ENCODE results near the gene DENND1A.

DENND1A gene

DNA sequence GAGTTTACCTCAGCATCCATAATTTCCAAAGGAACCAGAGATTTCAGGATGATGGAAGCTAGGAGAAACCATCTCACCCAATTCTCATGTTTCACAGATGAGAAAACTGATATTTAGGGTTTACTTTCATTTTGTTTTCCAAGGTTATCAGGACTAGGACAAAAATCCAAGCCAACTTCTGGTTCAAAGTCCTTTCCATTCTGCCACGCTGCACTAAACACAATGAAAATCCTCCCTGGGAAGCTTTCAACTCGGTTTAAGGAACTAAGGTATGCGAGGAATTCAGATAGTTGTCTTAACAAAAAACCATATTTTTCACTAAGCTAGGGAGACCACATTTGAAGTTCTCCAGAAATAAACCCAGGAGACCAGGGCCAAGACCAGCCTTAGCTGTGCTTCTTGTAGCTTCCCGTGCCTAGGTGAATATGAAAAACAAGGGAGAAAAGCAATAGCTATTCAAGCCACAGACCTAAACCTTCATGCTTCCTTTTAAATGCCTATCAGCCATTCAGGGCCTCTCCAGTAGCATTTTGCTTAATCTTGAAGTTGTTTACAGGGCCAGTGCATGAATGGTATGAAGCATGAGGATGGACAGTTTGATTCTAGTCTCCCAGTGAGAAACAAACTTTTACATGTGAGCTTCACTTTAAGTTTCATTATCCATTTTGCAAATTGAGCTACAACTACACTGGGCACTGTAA is 167.9 kb downstream of the DENND1A start:
- TF ChIP-seq, protein P1, sequence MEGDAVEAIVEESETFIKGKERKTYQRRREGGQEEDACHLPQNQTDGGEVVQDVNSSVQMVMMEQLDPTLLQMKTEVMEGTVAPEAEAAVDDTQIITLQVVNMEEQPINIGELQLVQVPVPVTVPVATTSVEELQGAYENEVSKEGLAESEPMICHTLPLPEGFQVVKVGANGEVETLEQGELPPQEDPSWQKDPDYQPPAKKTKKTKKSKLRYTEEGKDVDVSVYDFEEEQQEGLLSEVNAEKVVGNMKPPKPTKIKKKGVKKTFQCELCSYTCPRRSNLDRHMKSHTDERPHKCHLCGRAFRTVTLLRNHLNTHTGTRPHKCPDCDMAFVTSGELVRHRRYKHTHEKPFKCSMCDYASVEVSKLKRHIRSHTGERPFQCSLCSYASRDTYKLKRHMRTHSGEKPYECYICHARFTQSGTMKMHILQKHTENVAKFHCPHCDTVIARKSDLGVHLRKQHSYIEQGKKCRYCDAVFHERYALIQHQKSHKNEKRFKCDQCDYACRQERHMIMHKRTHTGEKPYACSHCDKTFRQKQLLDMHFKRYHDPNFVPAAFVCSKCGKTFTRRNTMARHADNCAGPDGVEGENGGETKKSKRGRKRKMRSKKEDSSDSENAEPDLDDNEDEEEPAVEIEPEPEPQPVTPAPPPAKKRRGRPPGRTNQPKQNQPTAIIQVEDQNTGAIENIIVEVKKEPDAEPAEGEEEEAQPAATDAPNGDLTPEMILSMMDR (IDR thresholded peaks at IDR 0.05): no peak

DNA sequence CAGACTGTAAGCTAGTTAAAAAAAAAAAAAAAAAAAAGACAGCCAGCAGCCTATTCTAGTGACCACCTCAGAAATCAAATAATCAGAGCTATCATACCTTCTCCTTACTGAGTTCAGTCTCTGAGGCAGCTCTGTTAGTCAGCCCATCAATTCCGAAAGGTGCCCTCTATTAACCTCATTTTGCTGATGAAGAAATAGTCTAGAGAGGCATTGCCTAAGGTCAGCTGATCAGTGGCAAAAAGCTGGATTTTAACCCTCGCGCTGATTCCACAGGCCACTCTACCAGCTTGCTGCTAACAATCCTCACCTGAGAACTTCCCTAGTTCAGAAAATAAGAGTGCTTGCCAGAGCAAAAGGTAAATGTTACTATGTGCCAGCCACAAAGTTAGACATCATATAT is 172.0 kb downstream of the DENND1A start:
- TF ChIP-seq, protein P1 (IDR thresholded peaks at IDR 0.05): no peak

DNA sequence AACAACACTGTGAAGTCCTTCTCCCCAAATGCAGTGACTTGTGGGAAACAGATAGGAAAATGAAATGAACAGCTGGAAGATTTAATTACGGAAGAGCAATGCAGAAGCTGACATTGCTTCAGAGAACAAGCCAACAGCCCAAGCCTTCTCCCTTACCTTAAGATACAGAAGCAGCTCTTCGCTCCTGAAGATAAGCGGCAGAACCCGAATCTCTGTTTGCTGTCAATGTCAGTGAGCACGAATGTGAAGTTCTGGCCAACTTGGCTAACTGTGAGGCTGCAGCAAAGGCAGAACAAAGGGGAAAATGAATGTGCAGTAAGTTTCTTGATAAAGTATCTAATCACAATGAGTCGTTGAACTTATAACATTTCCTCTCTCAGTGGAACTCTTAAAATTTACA is 172.4 kb downstream of the DENND1A start:
- TF ChIP-seq, protein P1 (IDR thresholded peaks at IDR 0.05): no peak

DNA sequence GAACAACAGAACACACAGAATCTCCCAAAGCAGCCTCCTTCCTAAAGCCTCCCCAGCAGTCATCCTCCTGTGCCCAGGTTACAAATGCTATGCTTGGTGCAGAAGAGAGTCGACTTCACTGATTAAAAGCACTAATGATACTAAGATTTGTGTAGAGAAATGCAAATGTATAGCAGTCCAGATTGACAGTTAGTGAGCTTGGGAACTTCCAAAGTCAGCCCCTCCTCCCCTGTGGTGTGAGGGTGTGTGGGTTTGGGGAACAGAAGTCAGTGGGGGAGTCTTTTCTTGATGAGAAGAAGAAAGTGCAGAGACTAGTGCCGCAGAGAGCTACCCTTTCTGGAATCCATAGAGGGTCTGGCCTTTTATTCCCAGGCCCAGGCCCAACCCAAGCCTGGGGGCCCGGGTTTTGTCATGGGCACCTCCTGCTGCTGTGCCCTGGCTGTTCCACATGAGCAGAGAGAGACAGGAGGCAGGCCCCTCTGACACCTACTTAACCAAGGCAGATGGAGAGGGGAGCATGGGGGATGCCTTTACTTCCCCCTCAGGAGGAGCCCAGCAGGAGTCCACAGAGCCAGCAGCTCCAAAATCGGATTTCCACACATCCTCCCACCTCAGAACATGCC is 173.3 kb downstream of the DENND1A start:
- TF ChIP-seq, protein P1 (IDR thresholded peaks at IDR 0.05): no peak

GRCh38 chr9:123753669-123754258 is 176.2 kb downstream of the DENND1A start:
- TF ChIP-seq, protein P1 (IDR thresholded peaks at IDR 0.05): no peak

DNA sequence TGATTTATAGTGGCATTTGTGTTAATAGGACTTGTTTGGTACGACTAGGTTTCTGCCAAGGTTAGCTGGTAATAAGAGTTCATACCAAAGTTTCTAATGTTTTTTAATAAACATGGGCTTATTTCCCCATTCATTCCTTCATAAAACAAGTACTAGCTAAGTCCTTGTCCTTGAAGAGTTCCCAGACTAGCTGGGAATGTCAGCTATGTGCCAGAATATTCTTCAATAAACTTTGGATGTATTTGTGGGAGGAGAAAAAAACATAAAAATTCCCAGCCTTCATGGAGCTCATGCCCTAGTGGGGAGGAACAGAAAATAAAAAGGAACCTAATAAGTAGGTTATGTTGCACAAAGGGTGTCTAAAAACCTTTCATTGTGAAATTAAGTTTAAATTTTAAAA is 176.9 kb downstream of the DENND1A start:
- TF ChIP-seq, protein P1 (IDR thresholded peaks at IDR 0.05): no peak

GRCh38 chr9:123749580-123750202 is 180.2 kb downstream of the DENND1A start:
- TF ChIP-seq, protein P1 (IDR thresholded peaks at IDR 0.05): no peak

All from LNCAP (cell line).